GM18502 (cell line): ENCODE results near the gene PCMTD2.
"Not testable (repeated sequence)": the region's sequence is repeated elsewhere in the genome, so short reads cannot be mapped to it uniquely, and the experiment has no call there.

Source experiments
- ATAC-seq: cut with Tn5 transposase; IDR thresholded peaks from one replicate; pipeline ENCODE4 v1.9.1; 2021; ENCODE audit warnings: mild to moderate bottlenecking; ENCODE audit not compliant: unreplicated experiment, poor library complexity

Gene PCMTD2

DNA sequence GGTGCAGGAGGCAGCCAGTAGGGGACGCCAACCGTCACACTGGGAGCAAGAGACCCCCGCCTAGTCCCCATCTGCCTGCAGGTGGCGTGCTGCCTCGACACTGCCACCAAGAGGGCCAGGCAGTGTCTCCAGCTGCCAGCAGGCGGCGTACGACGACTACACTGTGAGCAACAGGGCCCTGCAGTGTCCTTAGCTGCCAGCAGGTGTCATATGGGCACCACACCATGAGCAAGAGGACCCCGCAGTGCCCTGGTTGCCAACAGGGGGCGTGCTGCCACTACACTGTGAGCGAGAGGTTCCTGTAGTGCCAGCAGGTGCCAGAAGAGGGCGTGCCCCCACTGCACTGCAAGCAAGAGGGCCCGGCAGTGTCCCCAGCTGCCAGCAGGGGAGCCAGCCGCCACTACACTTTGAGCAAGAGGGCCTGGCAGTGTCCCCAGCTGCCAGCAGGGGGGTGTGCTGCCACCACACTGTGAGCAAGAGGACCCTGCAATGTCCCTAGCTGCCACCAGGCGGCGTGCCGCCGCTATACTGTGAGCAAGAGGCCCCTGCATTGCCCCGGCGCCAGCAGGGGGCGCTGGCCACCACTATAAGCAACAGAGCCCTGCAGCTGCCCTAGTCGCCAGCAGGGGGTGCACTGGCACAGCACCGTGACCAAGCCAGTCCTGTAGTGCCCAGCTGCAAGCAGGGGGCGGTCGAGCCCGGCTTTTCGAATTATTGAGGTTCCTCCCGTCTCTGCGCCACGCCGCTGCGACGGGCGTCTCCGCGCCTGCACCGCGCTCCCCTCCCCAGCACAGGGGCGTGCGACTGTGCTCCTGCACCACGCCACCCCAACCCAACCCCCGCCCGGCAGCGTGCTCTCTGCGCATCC, 30.3 kb downstream of the PCMTD2 start:
- ATAC-seq = peak; percentile 92

DNA sequence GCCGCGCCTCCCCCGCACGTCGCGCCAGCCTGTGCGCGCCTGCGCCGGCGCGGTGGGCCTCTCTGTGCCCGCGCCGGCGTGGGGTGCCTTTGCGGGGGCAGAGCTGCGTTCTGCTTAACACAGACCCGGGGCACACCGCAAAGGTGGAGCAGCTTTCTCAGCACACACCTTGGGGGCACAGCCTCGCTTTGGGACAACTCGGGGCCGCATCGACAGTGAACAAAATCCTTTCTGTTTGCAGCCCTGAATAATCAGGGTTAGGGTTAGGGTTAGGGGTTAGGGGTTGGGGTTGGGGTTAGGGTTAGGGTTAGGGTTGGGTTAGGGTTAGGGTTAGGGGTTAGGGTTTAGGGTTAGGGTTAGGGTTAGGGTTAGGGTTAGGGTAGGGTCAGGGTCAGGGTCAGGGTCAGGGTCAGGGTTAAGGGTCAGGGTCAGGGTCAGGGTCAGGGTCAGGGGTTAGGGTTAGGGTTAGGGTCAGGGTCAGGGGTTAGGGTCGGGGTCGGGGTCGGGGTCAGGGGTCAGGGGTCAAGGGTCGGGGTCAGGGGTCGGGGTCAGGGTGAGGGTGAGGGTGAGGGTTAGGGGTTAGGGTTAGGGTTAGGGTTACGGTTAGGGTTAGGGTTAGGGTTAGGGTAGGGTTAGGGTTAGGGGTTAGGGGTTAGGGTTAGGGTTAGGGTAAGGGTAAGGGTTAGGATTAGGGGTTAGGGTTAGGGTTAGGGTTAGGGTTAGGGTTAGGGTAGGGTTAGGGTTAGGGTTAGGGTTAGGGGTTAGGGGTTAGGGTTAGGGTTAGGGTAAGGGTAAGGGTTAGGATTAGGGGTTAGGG, 31.1 kb downstream of the PCMTD2 start:
- ATAC-seq = not testable (repeated sequence)

DNA sequence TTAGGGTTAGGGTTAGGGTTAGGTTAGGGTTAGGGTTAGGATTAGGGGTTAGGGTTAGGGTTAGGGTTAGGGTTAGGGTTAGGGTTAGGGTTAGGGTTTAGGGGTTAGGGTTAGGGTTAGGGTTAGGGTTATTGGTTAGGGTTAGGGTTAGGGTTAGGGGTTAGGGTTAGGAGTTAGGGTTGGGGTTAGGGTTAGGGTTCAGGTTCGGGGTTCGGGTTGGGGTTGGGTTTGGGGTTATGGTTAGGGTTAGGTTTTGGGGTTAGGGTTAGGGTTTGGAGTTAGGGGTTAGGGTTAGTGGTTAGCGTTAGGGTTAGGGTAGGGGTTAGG, 31.7 kb downstream of the PCMTD2 start:
- ATAC-seq = not testable (repeated sequence)

DNA sequence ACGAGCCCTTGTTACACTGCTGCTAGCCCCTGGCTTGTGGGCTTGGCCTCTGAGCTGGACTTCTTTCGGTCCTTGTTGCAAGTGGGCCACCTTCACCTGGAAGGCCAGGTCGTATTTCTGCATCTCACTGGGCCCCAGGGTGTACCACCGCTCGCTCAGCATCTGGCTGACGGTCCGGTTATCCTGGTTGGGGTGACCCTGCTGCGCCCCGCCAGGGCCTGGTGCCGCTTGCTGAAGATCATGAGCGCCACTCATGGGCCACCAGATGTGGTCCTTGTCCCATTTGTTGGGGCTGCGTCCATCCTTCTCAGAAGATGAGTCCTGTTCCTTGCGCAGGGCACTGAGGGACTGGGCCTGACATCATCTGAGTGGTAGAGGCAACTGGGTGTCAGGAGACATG, 36.6 kb downstream of the PCMTD2 start:
- not testable (repeated sequence) for ATAC-seq

DNA sequence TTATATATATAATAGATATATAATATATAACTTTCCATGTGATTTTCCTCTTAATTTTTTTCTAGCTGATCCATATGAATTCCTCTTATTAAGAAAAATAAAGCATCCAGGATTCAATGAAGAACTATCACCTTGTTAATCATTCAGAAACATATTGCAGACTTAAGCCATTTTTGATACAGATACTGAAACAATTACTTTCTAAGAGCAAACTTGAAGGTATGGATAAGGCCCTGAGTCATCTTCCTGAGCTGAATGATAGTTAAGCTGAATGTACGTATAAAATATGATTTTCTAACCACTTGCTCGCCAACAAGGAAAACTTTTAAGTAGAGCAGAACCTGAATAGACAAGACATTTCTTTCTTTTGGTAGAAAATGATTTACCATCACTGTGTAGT, 47.5 kb downstream of the PCMTD2 start:
- ATAC-seq = not testable (repeated sequence)

DNA sequence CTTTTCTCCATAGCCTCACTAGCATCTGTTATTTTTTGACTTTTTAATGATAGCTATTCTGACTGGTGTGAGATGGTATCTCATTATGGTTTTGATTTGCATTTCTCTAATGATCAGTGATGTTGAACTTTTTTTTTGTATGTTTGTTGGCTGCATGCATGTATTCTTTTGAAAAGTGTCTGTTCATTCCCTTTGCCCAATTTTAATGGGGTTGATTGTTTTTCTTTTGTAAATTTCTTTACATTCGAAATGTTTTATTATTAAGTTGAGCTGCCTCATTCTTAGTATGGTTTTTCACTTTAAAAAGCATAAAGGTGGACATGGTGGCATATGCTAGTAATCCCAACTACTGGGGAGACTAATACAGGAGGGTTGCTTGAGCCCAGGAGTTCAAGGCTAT, 58.2 kb downstream of the PCMTD2 start:
- not testable (repeated sequence) for ATAC-seq

DNA sequence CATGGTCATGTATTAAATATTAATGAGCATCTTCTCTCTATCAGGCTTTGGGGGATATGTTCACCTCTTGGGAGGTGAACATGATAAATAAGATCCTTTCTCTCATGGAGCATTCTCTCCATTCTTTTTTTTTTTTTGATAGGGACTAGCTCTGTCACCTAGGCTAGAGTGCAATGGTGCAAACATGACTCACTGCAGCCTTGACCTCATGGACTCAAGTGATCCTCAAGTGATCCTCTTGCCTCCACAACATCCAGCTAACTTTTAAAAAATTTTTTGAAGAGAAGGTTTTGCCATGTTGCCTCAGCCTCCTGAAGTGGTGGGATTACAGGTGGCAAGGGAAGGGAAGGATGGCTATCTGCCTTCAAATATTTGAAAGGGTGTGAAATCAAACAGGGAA, 59.8 kb downstream of the PCMTD2 start:
- not testable (repeated sequence) for ATAC-seq

DNA sequence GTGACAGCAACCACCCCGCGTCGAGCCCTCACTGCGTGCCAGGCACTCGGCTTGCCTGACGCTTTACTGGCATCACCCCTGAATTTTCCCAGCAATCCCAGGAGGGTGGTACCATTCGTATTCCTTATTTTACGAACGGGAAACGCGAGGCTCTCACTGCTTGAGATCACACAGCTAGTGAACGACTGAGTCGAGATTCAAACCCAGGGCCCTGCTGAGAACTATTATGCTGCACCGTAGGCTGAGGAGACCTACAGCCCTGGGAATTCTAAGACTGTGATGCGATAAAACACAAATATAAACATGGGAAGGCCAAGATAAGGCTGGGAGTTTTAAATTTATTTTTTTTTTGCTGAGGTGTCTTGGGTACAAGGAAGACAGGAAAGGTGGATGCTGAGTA, 60.3 kb downstream of the PCMTD2 start:
- ATAC-seq = not testable (repeated sequence)

DNA sequence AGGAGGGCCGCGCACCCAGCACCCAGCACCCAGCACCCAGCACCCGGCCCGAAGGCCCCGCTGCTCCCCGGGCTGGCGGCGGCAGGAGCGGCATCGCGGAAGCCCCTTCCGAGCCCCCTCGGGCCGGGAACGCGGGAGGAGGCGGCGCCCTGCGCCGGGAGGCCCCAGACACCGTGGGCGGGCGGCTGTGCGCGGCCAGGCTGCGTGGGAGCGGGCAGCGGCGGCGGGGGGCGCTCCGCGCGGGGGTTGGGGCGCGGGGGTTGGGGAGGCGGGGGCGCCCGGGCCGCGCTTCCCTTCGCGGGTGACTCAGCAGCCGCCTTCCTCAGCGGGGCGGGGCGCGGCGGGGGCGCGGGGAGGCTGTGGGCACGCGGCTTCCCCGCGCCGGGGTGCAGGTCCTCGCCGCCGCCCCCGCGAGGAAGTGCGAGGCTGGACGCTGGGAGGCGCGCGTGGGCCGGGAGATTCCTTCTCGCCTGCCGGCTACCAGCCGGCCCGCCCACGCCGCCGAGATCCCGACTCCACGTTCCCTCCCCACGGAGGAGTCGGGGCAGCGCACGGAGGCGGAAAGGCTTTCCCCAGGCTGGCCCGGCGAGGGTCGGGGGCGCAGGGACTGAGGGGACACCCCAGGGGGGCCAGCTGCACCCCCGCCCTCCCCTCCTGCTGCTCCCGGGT, 61.0 kb downstream of the PCMTD2 start:
- ATAC-seq = not testable (repeated sequence)

DNA sequence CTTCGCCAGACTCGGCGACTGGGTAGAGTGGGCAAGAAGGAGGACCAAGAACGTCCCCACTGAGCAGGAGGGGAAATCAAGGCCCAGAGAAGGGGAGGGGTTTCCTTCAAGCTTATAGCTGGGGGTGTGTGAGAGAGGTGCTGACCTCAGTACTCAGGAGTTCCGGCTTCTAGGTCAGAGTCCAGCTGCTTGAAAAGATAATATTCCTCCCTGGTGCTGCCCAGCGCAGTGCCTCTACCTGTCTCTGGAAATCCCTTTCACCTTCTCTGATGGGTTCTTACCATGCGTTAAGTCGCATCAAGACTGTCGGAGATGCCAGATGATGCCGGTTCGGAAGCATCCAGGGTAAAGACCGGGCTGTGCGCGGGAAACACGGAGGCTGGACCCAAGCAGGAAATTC, 61.8 kb downstream of the PCMTD2 start:
- not testable (repeated sequence) for ATAC-seq

DNA sequence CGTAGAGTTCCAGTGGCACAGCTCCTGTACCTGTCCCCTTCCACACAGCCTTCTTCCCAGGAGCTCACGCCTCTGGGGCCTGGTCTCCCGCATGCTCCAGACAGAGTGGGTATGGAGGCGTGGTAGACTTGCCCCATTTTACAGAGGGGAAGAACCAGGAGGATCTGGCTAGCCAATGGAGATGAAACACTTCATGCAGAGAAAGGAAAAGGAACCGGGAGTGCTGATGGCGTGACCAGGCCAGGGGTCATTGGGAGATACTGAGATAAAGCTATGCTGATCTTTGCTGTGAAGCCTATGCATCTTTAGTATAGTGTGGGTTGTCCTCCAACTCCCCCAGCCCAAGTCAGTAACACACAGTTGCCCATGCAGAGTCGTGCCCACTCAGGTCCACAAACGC, 62.5 kb downstream of the PCMTD2 start:
- ATAC-seq = not testable (repeated sequence)

DNA sequence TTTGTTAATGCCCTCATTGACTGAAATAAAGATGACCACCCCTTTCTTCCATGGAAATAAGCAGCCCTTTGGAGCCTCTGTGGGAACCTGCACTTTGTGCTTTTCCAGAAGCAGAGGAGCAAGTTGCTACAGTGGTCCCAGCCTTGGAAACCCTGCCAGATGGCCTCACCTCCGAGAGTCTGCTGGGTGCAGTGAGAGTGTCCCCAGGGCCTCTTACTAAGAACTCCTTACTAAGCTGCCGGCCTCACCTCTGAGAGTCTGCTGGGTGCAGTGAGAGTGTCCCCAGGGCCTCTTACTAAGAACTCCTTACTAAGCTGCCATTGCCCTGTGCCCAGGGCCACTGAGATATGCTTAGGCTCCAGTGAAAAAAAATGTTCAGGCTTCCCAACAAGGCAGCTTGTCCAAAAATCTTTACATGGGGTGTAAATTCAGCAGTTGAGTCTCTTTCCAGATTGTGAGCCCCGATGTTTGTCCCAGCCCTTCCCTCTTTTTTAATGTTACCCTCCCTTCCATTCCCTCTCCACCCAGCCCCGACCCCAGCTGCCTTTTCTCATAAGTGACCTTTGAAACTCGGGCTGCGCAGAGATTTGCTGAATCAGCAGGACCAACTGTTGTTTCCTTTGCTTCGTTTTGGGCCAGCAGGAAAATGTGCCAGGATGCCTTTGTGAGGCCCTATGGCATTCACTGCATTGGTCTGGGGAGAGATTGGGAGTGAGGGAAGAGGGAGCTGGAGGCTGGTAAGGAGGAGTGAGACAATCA, 66.7 kb downstream of the PCMTD2 start:
- ATAC-seq = not testable (repeated sequence)
